Islet of Langerhans (tissue), 1 donor: Measurements from ENCODE around the gene DGCR2.

Experiments used
- FAIRE-seq: peaks from one replicate; lab custom pipeline; 2011; peaks lifted over from hg19 to GRCh38; lab: Jason Lieb, UNC

Gene DGCR2

DNA sequence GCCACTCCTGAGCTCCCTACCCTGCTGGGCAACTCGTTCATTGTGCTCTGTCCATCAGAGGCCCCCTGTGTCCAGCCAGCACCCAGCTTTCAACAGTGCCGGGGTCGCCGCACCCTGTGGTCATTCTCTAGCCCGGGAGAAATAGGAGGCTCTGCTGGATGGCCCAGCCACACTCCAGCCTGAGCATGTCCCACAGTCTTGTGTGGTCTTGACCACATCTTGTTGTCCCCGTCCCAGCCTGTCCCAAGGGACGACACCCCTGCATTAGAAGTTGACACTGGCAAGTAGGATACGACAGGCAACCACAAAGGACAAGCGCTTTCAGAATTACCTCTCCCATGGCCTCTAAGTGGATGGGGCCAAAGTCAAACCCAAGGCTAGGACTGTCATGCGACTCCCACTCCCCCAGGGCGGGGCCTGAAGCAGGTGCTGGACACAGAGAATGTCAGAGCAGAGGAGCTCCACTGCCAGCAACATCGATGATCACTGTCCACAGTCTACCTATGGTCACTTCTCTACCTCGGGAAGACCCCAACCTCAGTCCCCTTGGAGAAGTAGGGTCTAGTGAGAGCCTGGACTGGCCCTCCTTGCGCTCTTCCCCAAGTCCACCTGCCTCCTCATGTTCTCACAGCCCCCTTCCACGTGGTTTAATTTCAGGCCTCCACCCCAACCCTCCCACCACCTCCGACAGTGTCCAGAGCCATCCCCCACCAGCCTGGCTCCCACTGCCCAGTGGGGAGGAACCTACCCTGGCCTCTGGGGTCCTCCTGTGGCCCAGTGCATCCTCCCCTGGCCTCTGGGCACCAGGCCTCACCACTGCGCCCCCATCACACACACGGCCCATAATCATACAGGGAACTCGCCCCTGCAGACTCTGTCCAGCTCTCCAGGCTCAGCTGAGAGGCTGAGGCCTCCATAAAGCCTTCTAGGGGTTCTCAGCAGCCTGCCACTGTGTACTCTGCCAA is 4.4 kb upstream of the DGCR2 start:
- no peak for FAIRE-seq

- no peak for FAIRE-seq
Observed at GRCh38 chr22:19125474-19126308, 3.5 kb upstream of the DGCR2 start.

- FAIRE-seq = no peak
Observed at GRCh38 chr22:19125011-19125410, 2.8 kb upstream of the DGCR2 start.

- no peak for FAIRE-seq
Observed at GRCh38 chr22:19124377-19124776, 2.2 kb upstream of the DGCR2 start.

- FAIRE-seq = no peak
Observed at GRCh38 chr22:19123936-19124335, 1.7 kb upstream of the DGCR2 start.

- FAIRE-seq = no peak
Observed at GRCh38 chr22:19122752-19123492, 710 bp upstream of the DGCR2 start.

- no peak for FAIRE-seq
Observed at GRCh38 chr22:19121631-19122142, 525 bp downstream of the DGCR2 start.

GRCh38 chr22:19120829-19121630 is 1.2 kb downstream of the DGCR2 start:
- no peak for FAIRE-seq

DNA sequence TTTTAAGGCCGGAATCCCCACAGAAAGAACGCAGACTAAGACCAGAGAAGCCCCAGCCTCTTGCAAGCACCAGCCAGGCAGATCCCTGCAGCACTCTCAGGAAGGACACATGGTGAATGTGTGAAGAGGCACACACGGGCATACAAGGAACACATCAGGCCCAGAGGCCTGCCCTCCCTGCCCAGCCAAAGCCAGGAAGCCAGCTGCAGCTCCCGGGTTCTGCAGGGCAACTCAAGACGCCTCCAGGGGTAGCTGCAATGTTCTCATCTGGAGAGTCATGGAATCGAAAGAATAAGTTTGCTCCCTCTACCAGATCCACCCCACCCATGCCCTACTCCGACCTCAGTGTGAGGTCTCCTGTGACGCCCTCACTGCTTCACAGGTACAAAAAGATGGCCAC is 2.3 kb downstream of the DGCR2 start:
- FAIRE-seq = no peak

- no peak for FAIRE-seq
Observed at GRCh38 chr22:19118329-19118880, 3.8 kb downstream of the DGCR2 start.

GRCh38 chr22:19117111-19117512 is 5.1 kb downstream of the DGCR2 start:
- no peak for FAIRE-seq

GRCh38 chr22:19115628-19116027 is 6.6 kb downstream of the DGCR2 start:
- no peak for FAIRE-seq

- FAIRE-seq = no peak
Observed at GRCh38 chr22:19114984-19115552, 7.1 kb downstream of the DGCR2 start.

GRCh38 chr22:19113429-19113828 is 8.8 kb downstream of the DGCR2 start:
- no peak for FAIRE-seq

DNA sequence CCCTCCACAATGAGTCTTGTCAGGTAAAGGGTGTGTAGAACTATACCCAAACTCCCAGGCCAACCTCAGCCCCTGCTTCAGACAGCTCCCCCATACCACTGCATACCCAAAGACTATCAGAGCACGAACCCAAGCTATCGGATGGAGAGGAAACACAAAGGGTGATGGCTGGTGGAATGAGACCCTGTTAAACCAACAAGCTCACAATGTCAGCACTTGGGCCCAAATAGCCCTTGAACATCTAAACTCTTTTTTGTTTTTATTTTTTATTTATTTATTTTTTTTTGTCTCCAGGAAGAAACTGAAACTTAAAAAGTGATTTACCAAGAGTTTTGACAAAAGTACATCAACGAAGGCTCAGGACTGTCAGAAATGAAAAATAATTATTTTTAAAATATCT is 10.6 kb downstream of the DGCR2 start:
- FAIRE-seq = no peak

GRCh38 chr22:19111140-19111539 is 11.1 kb downstream of the DGCR2 start:
- no peak for FAIRE-seq

GRCh38 chr22:19110646-19111045 is 11.6 kb downstream of the DGCR2 start:
- no peak for FAIRE-seq

DNA sequence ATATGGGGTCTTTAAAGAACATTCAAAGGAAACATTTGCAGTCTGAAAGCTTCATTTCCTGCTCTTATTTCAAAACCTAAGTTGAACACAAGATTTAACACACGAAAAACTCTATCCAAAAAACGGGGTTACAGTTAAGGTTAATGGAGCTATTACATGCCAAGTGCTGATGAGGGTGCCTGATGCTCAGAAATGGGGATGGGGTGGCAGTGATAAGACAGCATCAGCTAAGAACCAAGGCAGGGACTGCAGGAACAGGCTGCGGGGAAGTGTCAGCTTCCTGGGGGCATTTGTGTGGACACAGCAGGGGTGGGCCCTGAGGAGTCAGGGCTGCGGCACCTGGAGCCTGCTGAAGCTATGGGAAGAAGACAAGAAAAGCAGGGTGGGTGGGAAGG is 12.2 kb downstream of the DGCR2 start:
- FAIRE-seq = no peak

GRCh38 chr22:19109198-19110063 is 12.8 kb downstream of the DGCR2 start:
- FAIRE-seq = peak; percentile 58

GRCh38 chr22:19108807-19109197 is 13.4 kb downstream of the DGCR2 start:
- no peak for FAIRE-seq
